Right lobe of liver (tissue), 4 donors: Measurements from ENCODE around the gene SYT17.

Experiments
- CTCF ChIP-seq, 4 donors: fragments of 200-600 bp in 3 of 4; fragments of 450-650 bp in 1 of 4; IDR thresholded peaks; one replicate each; pipeline versions ENCODE4 v1.5.1 to v1.8.0; 2016 to 2022; ENCODE audit warnings: antibody characterized with exemption in 4 of 4, mild to moderate bottlenecking in 2 of 4
- POLR2A ChIP-seq: fragments of 450-650 bp; IDR thresholded peaks from one replicate; pipeline ENCODE4 v1.6.1; 2017; ENCODE audit warnings: antibody characterized with exemption, mild to moderate bottlenecking
- donor health status: DM: no; HTN: no; CAD: no.
- donor health status: DM: no; HTN: no; CAD: no.
- donor health status: DM: no; HTN: yes; CAD: no.

- no peak for TF ChIP-seq CTCF (IDR thresholded peaks at IDR 0.05)
- TF ChIP-seq POLR2A, result no peak
Observed at GRCh38 chr16:19137201-19138128, 30.6 kb upstream of the SYT17 start.
